ENCODE results near the gene HDHD5.

The HDHD5 gene

GRCh38 chr22:17157714-17158113 is 1.4 kb downstream of the HDHD5 start:
- no peak overlapping the region for H3K27ac ChIP-seq (ENCODE audit: low read depth, low read length)

DNA sequence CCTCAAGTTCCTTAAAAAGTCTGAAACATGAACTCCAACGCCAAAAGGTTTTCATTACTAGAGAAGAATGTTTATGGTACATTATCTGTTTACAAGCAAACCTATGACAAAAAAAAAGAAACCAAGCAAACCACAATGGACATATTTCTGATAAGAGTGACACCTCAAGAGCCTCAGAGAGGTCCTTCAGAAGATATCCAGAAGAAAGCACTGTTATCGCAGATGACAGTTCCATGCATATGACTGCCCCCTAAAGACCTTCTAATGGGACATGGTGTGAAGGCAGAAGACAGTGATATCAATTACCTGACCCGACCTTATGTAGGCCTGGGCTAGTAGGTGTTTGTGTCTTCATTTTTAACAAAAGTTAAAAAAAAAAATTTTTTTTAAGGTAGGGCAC is 3.1 kb downstream of the HDHD5 start:
- peaks cover 44% of the 10 kb centered on the region for H3K79me2 ChIP-seq (ENCODE audit: insufficient read depth, low read length)
- peak overlapping the region; percentile 15 for H3K4me2 ChIP-seq (ENCODE audit: low read depth, low read length, poor library complexity, severe bottlenecking)
- no peak overlapping the region for H2AFZ ChIP-seq (ENCODE audit: low read depth, low read length, severe bottlenecking)
- no peaks in the 10 kb centered on the region for H4K20me1 ChIP-seq (ENCODE audit: low read depth, low read length)
- H3F3A ChIP-seq (ENCODE audit: insufficient read depth) = no peaks in the 10 kb centered on the region
- TF ChIP-seq, protein P1, sequence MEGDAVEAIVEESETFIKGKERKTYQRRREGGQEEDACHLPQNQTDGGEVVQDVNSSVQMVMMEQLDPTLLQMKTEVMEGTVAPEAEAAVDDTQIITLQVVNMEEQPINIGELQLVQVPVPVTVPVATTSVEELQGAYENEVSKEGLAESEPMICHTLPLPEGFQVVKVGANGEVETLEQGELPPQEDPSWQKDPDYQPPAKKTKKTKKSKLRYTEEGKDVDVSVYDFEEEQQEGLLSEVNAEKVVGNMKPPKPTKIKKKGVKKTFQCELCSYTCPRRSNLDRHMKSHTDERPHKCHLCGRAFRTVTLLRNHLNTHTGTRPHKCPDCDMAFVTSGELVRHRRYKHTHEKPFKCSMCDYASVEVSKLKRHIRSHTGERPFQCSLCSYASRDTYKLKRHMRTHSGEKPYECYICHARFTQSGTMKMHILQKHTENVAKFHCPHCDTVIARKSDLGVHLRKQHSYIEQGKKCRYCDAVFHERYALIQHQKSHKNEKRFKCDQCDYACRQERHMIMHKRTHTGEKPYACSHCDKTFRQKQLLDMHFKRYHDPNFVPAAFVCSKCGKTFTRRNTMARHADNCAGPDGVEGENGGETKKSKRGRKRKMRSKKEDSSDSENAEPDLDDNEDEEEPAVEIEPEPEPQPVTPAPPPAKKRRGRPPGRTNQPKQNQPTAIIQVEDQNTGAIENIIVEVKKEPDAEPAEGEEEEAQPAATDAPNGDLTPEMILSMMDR (IDR thresholded peaks at IDR 0.05; ENCODE audit: insufficient read depth, low read length, poor library complexity, severe bottlenecking) = no peak
- no peak for TF ChIP-seq EZH2phosphoT487 (conservative IDR thresholded peaks at IDR 0.05; ENCODE audit: low read length)
- H3K36me3 ChIP-seq (ENCODE audit: low read length) = no peaks in the 10 kb centered on the region
- no peaks in the 10 kb centered on the region for H3K9me2 ChIP-seq (replicated peaks; ENCODE audit: insufficient read depth, low read length)
- H3K27me3 ChIP-seq (ENCODE audit: low read length) = no peaks in the 10 kb centered on the region
- no peaks in the 10 kb centered on the region for H3K9me3 ChIP-seq (ENCODE audit: insufficient read depth, low read length)
- no peak overlapping the region for H3K27ac ChIP-seq (ENCODE audit: low read depth, low read length)
- H3K4me3 ChIP-seq (ENCODE audit: insufficient read depth, low read length, poor library complexity, severe bottlenecking) = no peak overlapping the region
- H3K9ac ChIP-seq (ENCODE audit: low read length) = no peak overlapping the region

More at GRCh38 chr22:17157714-17158113, 1.4 kb downstream of the HDHD5 start:
- no peak for TF ChIP-seq EZH2phosphoT487 (conservative IDR thresholded peaks at IDR 0.05; ENCODE audit: low read length)
- TF ChIP-seq, protein P1 (IDR thresholded peaks at IDR 0.05; ENCODE audit: insufficient read depth, low read length, poor library complexity, severe bottlenecking) = no peak
- Histone ChIP-seq H3K9me2 (replicated peaks; ENCODE audit: insufficient read depth, low read length) (no peaks in the 10 kb centered on the region), H3K79me2 (ENCODE audit: insufficient read depth, low read length) (peaks cover 32% of the 10 kb centered on the region), H3K4me2 (ENCODE audit: low read depth, low read length, poor library complexity, severe bottlenecking) (peak overlapping the region; percentile 75), H2AFZ (ENCODE audit: low read depth, low read length, severe bottlenecking) (no peak overlapping the region), H3K4me3 (ENCODE audit: insufficient read depth, low read length, poor library complexity, severe bottlenecking) (no peak overlapping the region), H3K36me3 (ENCODE audit: low read length) (no peaks in the 10 kb centered on the region), H3F3A (ENCODE audit: insufficient read depth) (no peaks in the 10 kb centered on the region), H4K20me1 (ENCODE audit: low read depth, low read length) (no peaks in the 10 kb centered on the region), H3K9me3 (ENCODE audit: insufficient read depth, low read length) (no peaks in the 10 kb centered on the region), H3K9ac (ENCODE audit: low read length) (no peak overlapping the region), H3K27me3 (ENCODE audit: low read length) (no peaks in the 10 kb centered on the region)

DNA sequence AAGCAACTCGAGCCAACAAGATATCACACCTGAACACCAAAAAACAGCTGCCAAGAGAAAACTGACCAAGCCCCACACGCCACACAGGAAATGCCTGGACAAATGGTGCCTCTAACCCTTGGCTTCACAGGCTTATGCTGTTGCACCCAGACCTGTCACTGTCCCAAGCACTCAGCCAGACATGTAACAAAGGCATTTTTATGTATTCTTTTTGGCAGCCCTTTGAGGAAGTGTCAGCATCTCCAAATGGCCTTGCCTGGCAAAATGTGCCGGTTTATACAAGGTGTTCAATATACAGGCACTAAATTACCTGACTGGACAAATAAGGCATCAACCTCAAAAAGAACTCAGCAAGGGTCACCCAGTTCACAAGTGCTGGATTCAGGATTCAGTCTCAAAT is 6.1 kb downstream of the HDHD5 start:
- no peak overlapping the region for H3K4me3 ChIP-seq (ENCODE audit: insufficient read depth, low read length, poor library complexity, severe bottlenecking)
- no peak overlapping the region for H3K27ac ChIP-seq (ENCODE audit: low read depth, low read length)
- H3K9me2 ChIP-seq (replicated peaks; ENCODE audit: insufficient read depth, low read length) = no peaks in the 10 kb centered on the region
- TF ChIP-seq EZH2phosphoT487 (conservative IDR thresholded peaks at IDR 0.05; ENCODE audit: low read length) = no peak
- TF ChIP-seq, protein P1 (IDR thresholded peaks at IDR 0.05; ENCODE audit: insufficient read depth, low read length, poor library complexity, severe bottlenecking) = no peak
- H3K4me2 ChIP-seq (ENCODE audit: low read depth, low read length, poor library complexity, severe bottlenecking) = no peak overlapping the region
- no peaks in the 10 kb centered on the region for H3K36me3 ChIP-seq (ENCODE audit: low read length)
- H3F3A ChIP-seq (ENCODE audit: insufficient read depth) = no peaks in the 10 kb centered on the region
- H2AFZ ChIP-seq (ENCODE audit: low read depth, low read length, severe bottlenecking) = no peak overlapping the region
- H3K9me3 ChIP-seq (ENCODE audit: insufficient read depth, low read length) = no peaks in the 10 kb centered on the region
- H3K9ac ChIP-seq (ENCODE audit: low read length) = no peak overlapping the region
- H3K27me3 ChIP-seq (ENCODE audit: low read length) = no peaks in the 10 kb centered on the region
- H4K20me1 ChIP-seq (ENCODE audit: low read depth, low read length) = no peaks in the 10 kb centered on the region
- H3K79me2 ChIP-seq (ENCODE audit: insufficient read depth, low read length) = peaks cover 36% of the 10 kb centered on the region

Data from SU-DHL-6 (cell line).